Breast epithelium (tissue), 3 donors: ENCODE measurements around the gene GOLGA1.
"Not testable (repeated sequence)": the region's sequence is repeated elsewhere in the genome, so short reads cannot be mapped to it uniquely, and the experiment has no call there.

Source experiments
- CTCF ChIP-seq, 3 donors: fragments of 450-650 bp; IDR thresholded peaks; one replicate each; pipeline ENCODE4 v1.5.1; 2016 to 2017; ENCODE audit warnings: antibody characterized with exemption in 3 of 3, mild to moderate bottlenecking in 3 of 3, moderate library complexity in 3 of 3
- POLR2A ChIP-seq: fragments of 450-650 bp; IDR thresholded peaks from one replicate; pipeline ENCODE4 v1.6.1; 2016; ENCODE audit warnings: antibody characterized with exemption, mild to moderate bottlenecking, moderate library complexity

- not testable (repeated sequence) for TF ChIP-seq CTCF (IDR thresholded peaks at IDR 0.05); POLR2A
Measured at GRCh38 chr9:124965775-124966568, 25.1 kb upstream of the GOLGA1 start.
